ENCODE data around the gene COL18A1.
"Not testable (repeated sequence)": the region's sequence is repeated elsewhere in the genome, so short reads cannot be mapped to it uniquely, and the experiment has no call there.

COL18A1 gene

DNA sequence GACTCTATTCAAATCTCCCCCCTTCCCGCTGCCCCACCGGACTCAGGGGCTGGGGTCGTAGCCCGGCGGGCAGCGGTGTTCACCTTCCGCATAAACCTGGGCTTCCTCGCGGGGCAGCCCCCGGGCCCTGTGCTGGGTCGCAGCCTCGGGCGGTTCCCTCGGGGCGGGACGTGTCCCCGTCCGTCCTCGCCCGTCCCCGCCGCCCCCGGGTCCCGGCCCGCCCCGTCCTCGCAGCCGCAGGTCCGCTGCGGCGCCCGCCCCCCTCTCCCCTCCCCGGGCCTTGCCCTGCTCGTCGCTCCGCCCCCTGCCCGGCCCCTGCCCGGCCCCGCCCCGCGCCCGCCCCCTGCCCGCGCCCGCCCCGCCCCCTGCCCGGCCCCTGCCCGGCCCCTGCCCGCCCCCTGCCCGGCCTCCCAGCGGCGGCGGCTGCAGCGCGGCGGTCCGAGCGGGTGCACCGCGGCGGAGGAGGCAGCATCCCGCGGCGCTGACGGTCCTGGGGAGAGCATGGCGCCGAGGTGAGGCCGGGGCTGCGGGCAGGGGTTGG, at the start of gene COL18A1:
TSS of gene COL18A1 (plus strand) at position 436 of the 541 bp plus-strand sequence. CDS start at position 502, 66 bp downstream.
- DNase-seq: no peak

DNA sequence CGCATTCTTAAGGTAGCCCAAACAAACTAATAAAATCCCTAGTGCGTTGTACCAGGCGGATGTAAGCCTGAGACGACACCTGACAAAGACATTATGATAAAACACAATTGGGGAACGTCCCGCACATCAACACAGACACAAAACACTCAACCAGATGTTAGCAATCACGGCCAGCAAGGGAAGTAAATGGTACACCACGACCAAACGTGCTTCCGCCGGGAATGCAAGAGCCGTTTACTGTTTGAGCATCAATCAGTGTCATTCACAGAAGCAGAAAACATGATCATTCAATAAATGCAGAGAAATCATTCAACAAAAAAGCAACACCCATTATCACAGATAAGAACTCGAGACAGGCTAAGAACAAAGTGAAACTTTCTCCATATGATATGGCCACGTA, 49.4 kb upstream of the COL18A1 start:
- no peak for DNase-seq

DNA sequence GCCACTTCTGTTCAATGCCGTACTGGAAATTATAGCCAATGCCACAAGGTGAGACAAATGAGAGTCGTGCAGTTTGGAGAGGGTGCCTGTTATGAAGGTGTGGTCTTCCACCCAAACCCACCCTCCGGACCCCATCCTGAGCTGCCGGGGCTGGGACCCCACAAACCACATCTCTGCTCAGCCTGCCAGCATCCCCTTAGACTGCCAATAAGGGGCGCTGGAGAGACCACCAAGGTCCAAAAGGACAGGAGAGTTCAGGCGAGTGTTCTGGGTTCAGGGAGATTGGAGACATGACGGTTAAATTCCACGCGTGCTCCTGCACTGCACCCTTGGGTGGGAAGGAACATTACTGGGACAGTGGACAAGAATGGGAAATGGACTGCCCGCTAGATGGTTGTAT, 48.7 kb upstream of the COL18A1 start:
- no peak for DNase-seq

DNA sequence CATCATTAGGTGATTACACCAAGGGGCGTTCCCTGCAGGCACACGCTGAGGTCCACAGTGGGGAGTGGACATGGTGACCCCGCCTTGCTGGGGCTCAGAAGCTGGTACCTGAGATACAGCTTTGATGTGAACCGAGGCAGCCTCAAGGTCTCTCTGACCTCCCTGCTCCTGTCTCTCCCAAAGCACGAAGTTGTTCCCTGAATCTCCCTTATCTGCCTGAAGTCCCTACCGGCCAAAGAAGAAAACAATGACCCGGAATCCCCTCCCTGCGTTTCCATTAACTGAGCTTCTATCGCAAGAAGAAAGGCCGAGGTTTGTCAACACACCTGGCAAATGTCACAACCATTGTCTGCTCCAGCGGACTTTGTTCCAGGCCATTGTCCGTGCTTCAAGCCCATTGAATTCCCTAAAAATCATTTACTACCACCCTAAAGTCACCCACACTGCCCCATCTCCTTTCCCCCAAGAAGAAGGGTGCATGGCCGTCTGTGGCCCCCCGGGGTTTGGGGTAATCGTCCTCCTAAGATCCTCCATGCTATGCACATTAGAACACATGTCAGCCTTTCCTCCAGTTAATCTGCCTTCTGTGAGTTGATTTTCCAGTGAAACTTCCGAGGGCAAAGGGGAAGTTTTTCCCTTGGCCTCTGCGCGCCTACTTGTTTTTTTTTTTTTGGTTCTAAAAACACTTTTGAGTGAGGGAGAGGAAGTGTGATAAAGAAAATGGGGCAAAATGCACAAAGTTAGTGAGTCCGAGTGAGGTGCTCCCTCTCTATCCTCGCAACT, 48.1 kb upstream of the COL18A1 start:
- no peak for DNase-seq

DNA sequence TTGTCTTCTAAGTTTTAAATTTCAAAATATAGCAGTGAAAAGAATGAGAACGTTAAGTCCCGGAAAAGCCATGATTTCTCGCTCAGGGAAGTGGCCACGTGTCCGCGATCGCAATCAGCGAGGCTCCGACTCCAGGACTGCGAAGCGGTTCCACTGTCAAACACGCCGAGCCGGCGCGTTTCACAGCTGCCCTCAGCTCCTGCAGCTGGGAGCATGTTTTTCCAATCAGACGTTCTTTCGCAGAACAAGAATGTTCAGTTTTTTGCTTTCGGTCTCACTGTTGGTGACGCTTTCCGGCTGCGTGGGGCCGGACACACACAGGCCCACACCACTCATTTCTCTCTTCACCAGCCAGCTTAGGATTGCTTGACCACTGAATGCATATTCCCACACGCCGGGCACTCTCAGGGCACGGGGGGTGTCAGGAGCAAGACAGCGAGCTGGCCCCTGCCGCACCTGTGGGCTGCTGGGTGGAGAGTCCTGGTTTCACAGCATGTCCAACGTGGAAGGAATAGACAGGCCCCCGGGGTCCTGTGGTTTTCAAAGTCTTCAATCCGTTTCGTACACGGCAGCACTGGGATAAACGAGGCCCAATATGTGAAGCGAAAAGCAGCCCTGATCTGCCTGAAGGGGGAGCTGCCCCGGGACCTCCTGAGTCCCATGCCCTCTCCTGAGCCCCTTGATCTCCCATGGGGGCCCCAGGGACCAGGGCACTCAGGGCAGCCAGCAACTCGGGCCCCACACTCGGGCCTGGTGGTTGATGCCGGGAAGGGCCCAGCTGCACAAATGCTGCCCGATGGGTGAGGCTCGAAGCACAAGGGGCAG, 47.3 kb upstream of the COL18A1 start:
- DNase-seq: no peak

DNA sequence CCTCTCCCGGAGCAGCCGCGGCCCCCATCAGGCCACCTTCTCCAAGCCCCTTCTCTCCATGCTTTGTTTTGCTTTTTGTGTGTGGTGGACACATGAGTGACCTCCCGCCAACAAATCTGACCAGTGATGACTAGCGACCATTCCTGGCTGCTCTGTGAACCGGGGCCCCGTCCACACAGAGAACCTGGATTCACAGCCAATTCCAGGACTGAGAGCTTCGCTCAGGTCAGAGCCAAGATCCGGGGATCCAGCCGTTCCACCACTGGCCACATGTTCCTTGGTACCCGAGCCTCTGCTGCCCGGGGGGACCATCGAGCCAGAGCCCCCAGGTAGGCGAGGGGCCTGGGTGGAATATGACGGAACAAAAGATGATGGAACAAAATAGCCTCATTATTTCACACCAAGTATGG, 46.7 kb upstream of the COL18A1 start:
- DNase-seq: no peak

DNA sequence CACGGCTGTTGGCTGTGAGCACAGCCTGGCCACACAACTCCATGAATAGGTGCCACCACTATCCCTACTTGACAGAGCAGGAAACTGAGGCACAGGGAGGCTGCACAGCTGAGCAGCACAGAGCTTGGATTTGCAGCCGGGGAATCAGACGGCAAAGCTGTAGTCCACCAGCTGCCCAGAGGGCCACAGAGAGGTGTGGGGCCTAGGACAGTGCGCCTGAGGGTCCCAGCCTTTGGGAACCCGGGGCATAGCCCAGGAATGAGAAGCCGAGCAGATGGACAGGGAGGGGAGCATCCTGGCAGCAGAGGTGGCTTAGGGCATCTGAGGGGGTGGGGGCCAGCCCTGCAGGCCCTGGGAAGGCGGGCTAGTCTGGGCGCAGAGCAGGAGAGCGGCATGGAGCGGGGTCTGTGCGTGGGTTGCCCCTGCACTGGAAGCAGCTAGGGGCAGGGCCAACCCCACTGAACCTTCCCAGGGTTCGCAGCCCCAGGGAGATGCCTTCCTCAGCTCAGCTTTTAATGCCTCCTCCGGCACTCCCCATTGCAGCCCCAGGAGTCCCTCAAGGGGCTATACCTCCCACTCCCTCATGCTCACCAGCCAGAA, 46.2 kb upstream of the COL18A1 start:
- no peak for DNase-seq

DNA sequence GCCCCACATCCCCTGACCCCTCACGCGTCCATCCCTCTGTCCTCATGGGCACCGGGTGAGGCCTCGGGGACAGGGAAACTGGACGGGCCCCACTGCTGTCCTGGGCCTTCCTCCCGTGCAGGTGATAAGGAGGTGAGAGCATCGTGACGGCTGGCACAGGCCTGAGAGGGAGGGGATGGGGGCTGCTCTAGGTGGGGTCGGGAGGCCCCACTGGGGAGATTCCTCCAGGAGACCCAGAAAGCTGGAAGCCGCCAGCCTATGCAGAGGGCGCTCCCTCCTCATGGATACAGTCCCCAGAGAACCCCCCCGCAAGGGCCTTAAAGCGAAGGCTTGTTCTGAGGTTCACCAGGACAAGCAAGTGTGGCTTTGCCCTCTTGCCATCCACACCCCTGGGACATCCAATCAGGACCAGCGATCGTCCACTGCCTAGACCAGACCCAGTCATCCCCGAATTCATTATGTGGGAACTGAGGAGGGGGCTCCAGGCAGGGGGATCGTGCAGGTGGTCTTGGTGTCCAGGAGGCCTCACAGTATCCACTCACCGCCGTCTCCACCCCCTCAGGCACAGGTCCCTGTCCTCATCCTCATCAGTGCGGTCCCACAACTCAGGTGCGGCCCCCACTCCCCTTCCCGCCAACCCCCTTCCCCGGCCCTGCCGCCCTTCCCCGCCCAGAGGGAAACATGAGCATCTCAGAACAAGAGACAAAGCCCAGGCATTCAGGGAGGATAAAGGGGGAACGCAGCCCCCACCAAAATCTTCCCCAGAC, 45.3 kb upstream of the COL18A1 start:
- DNase-seq: no peak

DNA sequence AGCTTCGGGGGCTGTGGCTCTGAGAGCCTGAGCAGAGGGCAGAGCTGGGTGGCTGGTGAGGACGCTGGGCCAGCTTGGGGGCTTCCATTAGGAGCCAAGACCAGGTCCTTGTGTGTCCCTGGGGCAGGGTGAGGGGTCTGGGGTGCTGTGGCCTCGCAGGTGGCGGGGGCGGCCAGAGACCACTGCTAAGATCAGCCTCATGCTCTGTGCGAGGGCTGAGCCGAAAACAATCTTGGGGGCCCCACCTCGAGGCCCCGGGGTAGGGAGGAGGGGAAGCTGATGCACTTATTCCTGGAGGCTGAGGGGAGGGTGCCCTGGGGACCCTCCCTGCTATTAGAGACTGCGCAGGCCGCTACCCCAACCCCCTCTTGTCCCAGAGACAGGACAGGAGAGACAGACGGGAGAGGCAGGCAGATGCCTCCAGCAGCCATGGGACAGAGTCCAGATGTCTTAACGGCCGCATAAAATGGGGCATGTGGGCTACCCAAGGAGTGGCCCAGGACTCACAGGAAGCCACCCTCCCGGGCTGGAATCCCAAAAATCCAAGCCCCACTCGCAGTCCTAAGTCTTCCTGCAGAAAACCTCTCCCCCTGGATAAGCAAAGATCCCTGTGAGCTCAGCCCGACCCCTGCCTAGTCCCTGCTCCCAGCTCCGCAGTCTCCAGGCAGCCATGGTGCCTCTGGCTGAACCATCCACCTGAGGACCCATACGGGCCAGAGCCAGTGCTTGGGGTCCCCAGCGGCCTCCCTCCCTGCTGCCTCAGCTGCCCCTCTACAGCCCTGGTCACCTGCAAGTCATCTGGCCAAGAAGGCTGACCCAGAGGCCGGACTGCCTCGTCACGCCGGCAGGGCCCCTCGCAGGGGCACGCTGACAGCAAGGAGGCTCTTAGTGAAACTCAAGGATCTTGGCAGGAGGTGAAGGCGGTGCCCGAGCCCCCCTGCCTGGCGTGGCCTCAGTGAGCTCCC, 43.6 kb upstream of the COL18A1 start:
- no peak for DNase-seq

DNA sequence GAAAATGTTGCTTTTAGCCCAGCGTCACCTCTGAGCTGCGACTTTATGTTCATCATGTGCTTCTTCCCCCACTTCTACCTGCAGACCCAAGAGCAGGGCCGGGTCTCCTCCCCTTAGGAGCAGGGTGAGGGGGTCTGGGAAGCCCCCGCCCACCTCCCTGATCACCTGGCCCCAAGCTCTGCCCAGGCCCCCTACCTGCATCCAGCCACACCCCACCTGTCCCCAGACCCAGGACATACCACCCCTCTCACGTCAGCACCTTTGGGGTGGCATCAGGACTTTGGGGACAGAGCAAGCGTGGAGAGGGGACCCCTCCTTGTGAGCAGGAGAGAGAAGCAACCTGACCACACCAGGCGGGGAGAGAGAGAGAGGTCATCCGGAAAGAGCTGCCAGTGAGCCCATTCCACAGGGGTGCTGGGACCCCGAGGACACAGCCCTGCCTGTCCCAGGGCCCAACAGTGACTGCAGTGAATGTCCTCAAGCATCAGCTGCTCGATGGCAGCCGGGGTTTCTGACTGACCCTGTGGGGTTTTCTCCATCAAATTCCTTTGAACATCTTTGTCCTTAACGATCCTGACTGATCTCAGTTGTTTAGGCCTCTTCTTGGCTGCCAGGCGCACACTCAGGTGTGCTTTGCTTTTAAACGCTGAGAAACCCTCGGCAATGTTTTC, 42.8 kb upstream of the COL18A1 start:
- DNase-seq: no peak

DNA sequence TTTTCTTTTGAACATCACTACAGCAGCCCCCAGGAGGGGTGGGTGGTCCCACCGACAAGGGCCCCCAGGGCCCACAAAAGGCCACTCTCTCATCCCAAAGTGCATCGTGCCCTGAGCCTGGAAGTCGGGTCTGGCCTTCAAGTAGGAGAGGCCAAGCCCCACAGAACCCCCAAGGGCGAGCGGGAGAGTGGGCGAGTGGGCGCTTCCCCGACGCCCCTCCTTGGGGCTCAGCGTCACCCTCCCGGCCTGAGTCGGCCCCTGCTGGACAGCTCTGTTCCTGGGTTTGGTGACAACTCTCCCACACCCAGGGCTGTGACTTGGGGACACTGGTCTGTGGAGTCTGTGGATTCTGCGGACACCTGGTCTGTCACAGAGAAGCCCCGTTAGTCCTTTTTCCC, 42.2 kb upstream of the COL18A1 start:
- DNase-seq: no peak

DNA sequence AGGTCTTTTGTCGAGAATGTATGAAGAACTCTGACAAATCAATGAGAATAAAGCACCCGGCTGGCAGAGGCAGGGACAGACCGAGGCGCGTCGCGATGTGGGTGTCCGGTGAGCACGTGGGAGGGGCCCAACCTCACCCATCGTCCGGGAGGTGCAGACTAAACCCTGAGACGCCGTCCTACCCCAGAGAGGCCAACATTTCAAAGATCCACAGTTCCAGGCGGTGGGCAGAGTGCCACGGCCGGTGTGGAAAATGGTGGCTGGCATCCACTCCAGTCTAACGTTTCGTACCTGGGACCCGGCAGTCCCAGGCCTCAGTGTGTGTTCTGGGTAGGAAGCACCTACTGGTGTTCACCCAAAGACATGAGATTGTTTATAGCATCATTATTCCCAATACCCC, 41.7 kb upstream of the COL18A1 start:
- DNase-seq: not testable (repeated sequence)

DNA sequence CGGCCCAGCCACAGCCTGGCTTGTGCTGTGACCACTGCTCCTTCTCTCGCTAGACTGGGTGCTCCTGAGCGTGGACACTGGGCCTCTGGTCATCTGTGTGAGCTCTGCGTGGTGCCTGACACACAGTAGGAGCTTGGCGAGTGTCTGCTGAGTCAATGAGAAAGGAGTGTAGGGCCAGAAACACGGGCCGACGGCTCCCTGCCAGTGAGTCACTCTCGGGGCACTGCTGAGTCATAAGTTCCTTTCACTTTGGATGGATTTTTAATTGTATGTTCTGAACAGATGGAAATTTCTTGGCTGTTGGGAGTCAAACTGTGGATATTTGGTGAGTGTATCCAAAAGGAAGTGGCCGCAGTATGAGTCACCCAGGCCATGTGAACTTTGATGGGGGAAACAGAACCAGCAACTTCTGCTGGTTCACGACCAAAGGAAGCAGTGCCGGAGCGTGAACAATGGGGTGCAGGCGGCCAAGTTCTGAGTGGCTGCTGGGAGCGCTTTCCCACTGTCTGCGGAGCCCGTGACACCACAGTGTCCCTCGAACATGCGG, 41.0 kb upstream of the COL18A1 start:
- DNase-seq: no peak

DNA sequence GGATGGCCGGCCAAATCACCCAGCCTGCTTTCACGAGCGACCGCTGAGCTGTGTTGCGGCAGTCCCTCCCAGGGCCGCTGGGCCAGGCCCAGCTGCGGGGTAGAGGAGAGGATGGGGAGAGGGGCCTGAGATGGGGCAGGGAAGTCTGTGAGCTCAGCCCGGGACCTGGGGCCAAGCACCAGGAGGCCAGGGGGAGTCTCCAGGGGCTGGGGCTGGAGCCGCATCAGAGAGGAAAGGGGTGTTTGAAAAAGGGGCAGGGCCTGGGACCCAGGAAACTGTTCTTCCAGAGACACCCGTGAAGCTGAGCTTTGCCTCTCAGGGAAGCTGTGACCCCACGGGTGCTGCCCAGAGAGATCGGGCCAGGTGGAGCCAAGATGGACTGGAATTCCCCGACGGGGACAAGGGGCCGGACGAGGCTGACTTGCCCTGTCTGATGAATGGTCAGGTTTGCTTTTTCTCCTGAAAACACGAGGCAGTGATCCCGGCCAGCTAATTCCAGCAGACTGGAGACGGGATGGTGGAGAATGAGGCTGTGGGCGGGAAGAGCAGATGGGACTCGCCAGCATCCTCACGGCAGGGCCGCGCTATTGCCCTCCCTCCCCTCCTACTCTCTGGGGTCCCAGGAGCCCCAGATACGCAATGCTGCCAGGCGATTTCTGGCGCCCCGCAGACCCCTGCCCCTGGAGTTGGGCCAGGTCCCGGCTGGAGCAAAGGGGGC, 40.3 kb upstream of the COL18A1 start:
- DNase-seq: no peak

DNA sequence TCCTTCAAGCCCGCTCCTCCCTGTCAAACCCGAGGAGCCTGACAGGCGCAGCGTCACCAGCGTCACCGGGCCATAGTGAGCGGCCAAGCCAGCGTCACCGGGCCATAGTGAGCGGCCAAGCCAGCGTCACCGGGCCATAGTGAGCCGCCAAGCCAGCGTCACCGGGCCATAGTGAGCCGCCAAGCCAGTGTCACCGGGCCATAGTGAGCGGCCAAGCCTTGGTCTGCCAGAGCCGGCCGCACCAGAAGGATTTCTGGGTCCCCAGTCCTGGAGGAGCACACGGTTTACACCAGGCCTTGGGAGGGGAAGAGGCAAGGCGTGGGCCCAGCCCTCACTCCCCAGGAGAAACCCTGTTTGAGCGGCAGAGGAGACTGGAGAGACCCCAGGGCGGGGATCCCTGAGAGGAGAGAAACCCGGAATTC, 39.8 kb upstream of the COL18A1 start:
- no peak for DNase-seq

DNA sequence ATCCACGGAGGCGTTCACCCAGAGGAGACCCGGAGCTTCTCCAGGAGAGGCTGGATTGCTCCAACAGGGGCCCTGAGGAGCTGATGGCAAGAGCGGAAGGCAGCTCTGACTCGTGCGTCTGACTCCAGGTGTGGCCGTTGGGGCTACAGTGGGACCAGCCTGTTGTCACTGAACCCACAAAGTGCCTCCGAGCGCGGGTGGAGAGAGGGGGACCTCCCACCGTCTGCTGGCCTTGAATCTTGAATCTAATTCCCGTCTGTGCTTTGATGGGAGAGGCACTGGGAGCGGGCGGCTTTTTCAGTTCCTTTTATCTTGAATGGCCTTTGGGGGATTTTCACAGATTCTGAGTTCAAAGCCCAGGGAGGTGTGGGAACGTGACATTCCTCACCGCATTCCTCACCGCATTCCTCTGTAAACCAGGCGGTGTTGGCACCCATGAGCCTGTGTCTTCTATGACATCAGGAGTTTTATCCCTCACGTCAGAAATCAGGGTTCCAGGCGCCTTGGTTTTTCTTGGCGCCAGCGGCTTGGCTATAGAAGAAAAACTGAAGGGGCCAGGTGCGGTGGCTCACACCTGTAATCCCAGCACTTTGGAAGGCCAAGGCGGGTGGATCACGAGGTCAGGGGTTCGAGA, 39.2 kb upstream of the COL18A1 start:
- DNase-seq: no peak

DNA sequence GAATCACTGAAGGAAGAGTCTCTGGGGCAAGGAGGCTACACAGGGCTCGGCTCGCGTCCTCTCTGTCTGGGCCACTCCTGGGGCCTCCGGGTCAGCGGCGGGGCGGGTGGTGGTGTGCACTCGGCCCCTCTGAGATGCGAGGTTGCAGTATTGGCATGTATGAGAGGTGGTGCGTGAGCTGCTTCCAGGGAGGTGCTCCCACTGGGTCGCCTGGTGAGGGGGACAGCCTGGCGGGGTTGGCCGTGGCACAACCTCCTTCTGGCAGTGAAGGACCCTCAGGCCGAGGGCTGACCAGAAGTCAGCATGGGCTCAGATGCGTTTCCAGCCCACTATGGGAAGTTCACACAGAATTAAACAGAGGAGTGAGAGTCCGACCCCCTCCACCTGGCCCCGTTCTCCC, 38.5 kb upstream of the COL18A1 start:
- no peak for DNase-seq

DNA sequence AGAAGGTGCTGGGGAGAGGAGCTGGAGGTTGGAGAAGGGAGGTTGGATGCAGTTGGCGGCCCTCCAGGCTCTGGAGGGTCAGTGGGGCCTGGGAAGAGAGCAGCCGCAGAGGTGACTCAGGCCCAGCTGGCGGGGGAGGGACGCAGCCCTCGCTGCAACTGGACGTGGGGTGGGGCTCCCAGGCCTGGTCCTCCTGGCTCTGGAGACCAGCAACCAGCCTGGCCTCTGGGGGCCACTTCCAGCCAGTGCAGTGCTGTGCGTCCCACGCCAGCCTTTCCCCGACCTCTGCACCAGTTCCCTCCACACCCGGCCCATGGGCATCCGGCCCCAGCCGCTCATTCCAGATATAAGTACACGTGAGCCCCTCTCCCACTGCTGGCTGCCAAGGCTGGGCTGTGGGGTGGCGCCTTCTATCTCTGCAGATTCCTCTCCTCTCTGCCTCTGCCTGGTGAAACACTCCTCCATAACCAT, 38.0 kb upstream of the COL18A1 start:
- DNase-seq: no peak

All from CD4-positive, alpha-beta T cell treated with Interleukin-15 for 1 hour (primary cell).